Stimulated activated naive CD4-positive, alpha-beta T cell (primary cell): ENCODE measurements around the gene MPHOSPH10.
A peak's percentile ranks its signal among the peaks of the same experiment; 100 is the strongest.
"Not testable (repeated sequence)": the region's sequence is repeated elsewhere in the genome, so short reads cannot be mapped to it uniquely, and the experiment has no call there.

Experiments
- DNase-seq, 6 experiments: peaks; one replicate each; lab custom pipeline; 2025; lab: John Stamatoyannopoulos, UW

The MPHOSPH10 gene

DNA sequence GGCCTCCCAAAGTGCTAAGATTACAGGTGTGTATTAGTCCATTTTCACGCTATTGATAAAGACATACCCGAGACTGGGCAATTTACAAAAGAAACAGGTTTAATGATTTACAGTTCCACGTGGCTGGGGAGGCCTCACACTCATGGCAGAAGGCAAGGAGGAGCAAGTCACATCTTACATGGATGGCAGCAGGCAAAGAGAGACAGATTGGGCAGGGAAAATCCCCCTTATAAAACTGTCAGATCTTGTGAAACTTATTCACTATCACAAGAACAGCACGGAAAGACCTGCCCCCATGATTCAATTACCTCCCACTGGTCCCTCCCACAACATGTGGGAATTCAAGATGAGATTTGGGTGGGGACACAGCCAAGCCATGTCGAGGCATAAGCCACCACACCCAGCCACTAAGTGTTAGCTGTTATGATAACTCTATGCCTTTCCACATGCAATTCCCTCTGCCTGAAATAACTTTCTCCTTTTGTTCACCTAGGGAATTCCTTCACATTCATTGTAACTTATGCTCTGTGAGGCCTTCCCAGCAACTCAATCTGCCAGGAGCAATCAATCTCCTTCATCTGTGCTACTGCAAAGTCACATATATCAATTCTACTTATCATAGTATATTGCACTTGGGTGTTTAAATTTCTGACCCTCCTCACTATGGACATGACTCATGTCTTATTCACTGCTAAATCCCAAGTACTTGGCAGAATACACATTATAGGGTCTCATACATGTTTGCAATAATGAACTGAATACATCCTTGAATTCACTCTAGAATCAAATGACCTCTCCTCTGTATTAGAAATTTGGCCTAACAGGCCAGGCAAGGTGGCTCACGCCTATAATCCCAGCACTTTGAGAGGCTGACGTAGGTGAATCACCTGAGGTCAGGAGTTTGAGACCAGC is 7.8 kb upstream of the MPHOSPH10 start:
- DNase-seq, result no peak

DNA sequence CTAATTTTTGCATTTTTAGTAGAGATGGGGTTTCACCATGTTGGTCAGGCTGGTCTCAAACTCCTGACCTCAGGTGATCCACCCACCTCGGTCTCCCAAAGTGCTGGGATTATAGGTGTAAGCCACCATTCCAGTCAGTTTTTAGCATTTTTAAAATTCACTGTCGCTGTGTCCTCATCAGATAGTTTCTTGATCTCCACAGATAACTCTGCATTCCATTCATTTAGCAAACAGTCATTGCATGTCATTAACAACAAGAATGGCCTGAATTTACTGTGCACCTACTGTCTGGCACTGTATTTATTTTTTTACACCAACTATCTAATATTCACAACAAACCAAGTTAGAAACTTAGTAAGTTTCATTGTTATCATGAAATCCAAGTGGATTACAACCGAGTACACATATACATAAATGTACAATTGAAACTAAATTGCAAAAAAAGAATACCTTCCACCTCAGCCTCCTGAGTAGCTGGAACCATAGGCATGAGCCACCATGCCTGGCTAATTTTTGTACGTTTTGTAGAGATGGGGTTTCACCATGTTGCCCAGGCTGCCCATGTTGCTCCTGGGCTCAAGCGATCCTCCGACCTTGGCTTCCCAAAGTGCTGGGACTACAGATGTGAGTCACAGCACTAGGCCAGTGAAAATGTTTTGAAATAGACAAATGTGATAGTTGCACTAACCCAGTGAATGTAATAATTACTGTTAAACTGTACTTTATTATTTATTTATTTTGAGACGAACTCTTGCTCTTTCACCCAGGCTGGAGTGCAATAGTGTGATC is 4.7 kb upstream of the MPHOSPH10 start:
- no peak for DNase-seq

DNA sequence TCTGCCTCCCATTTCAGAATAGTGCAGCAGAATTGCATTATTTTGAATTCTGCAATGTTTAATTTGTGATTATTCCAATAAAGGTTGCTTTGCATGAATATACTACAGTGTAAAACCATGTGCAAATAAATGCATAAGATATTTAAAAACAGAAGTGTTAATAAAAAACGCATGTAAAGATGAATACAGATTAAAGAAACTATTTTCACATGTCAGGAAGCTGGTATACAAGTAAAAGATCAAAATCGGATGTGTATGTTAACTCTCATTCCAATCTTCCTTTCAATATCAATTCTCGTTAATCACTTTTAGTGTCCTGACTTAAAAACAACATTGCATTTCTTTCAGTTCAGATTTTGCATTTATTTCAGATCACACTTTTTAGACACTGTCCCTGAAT is 3.5 kb upstream of the MPHOSPH10 start:
- no peak for DNase-seq

DNA sequence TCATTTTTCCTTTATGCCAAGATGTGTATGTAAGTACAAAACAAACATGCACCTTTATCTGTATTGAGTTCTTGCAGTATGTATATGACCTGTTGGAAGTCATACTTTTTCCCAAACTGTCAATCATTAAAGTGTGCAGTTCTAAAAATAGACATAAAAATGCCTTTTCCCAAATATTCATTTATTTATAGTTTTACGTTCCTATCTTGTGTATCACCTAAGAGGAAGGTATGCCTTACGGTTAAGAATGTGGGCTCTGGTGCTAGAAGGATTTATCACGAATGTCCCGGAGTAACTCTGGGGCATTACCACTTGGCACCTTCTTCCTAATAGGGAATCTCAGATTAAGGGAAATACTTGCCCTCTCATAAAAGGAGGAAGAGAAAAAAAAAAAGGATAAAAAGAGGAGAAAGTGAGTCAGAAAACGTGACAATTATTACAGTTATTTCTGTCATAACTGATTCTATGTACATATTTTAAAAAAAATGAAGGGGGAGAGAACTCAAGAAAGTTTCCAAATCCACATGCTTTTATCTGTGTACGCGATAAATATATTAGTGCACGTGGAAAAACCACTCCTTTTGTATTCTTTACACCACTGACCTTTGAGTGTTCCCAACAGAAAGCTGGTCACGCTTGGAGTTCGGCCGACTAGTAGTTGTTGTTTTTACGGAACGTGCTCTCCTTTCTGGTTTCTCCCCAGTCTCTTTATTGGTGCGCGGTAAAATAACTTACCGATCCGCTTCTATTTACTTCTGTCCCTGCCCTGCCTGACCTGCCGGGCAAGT is 1.1 kb upstream of the MPHOSPH10 start:
- DNase-seq, result no peak

DNA sequence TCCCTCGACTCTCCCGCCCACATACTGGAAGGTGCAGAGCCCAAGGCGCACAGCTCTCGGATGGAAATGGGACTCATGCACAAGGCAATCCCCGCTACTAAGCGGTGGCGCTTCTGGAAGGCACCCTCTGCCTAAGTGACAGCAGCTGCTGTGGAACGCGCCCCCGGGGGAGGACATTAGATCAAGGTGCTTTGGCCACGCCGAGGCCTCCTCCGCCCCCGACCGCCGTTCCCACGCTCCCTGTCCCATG is 607 bp upstream of the MPHOSPH10 start:
- DNase-seq, result no peak

DNA sequence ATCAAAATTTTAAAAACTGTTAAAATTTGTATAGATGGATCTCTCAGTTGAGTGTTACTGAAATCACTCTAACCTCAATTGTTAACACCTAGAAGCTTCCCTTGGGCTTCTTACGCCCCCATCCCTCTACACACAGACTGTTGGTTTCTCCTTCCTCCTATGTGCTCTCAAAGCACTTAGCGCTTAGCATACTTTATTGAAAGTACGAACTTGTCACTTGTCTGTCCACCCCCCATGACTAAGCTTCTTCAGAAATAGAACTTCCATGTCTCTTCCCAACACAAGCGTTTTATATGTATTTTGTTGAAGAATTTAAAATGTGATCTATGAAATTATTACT is 441 bp downstream of the MPHOSPH10 start:
- DNase-seq, result no peak

DNA sequence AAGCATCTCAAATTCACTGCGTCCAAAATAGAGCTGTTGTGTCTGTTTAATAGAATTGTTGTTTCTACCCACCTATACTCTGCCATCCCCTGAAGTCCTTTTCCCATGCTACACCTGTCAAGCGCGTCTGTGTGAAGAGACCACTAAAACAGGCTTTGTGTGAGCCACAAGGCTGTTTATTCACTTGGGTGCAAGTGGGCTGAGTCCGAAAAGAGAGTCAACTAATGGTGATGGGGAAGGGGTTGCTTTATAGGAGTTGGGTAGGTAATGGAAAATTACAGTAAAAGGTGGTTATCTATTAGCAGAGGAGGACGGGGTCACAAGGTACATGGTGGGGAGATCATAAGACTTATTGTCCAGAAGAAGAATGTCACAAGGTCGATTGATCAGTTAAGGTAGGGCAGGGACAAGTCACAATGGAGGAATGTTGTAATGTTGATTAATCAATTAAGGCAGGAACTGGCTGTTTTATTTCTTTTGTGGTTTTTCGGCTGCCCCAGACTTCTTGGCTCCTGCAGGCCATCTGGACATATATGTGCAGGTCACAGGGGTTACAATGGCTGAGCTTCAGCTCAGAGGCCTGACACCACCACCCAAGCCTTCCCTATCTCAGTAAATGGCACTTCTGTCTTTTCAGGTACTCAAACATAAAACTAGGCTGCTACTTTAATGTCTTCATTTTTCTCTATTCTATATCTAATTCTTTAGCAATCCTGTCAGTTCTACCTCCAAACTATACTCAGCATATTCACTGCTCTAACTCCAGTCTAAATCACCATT is 1.1 kb downstream of the MPHOSPH10 start:
- not testable (repeated sequence) for DNase-seq

DNA sequence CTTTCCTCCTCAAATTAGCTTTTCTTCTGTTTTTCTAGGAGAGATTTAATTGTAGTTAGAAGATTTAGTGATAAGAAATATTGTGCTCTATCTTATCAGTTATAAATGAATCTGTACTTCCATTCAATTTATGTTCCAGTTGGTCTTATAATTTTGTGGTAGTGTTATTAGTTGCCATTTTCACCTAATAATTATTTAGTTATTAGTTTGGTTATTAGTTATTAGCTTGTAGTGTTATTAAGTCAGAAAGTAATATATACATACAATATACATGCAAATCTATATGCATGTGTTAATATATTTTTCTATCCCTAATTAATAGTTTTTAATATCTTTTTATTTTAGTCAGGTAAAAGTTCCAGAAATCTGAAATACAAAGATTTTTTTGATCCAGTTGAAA is 3.2 kb downstream of the MPHOSPH10 start:
- no peak for DNase-seq

DNA sequence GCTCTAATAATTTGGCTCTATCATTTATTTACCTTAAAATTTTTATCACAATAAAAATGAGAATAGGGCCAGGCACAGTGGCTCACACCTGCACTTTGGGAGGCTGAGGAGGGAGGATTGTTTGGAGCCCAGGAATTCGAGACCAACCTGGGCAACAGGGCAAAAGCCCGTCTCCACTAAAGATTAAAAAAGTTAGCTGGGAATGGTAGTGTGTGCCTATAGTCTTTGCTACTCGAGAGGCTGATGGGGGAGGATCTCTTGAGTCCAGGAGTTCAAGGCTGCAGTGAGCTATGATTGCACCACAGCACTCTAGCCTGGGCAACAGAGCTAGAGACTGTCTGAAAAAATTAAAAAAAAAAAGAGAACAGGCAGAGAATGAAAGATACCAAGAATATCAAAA is 5.7 kb downstream of the MPHOSPH10 start:
- no peak for DNase-seq

DNA sequence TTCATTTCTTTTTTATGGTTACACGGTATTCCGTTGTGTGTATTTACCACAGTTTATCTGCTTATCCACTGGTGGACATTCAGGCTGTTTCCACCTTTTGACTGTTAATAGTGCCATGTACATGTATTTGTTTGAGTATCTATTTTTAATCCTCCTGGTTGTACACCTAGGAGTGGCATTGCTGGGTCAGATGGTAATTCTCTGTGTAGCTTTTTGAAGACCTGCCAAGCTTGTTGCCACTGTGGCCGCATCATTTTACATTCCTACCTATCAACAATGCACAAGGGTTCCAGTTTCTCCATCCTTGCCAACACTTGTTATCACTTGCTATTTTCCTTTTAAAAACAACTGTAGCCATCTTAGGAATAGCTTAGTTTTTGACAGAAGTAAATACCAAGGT is 13.3 kb downstream of the MPHOSPH10 start:
- no peak for DNase-seq

DNA sequence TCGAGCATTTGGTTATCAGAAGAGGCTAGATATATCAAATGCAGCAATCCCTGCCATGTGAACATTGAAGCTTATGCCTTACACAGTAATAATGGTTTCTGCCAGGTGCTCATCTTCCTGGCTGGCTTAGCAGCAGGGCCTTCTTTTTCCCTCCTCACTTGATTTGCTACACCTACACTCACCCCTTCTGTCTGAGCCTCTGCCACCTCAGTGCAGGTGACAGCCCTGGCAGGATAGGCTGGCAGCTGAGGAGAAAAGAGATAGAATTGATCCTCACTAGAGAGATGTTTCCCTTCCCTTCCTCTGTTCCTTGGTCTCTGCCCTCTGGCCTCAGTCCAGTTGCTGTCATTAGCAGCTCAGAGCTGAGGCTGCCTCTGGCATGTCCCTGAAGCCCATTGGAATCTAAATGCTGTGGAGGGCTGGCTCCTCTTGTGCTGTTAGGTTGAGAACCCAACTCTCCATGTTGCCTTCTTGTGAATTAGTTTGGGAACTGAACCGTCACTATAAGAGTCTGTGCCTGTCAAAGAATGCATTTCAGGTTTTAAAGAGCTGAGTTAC is 18.2 kb downstream of the MPHOSPH10 start:
- DNase-seq, result no peak

DNA sequence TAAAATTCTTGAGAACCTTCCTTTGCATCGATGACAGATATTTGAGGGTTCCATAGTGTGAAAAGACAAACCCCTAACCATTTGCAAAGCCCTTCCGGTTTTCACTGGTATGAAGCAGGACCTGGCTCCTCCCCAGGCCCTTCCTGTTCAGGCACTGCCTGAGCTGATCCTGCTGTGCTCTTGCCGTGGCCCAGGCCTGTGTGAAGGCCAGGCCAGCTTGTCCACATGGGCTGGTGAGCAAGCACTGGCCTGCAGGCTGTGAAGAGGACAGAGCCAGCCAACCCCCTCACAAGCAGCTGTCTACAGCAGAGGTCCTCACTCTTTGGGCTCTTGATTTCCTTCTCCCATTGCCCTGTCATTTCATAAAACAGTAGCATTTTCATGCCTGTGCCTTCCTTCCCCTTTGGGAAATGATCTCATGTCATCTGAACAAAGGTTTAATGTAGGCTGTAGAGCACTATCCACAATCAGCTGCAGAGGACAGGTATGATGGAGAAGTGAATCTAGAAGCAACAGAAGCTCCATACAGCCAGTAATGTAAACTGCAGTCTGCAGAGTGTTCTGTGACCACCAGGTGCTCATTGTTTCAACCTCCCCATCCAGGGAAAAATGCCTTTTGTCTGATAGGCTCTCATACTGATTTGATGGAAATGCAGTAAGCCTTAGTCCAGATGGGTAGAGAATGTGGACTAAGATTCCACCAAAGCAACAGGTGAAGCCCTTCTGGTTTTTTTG is 19.8 kb downstream of the MPHOSPH10 start:
- DNase-seq, result no peak

DNA sequence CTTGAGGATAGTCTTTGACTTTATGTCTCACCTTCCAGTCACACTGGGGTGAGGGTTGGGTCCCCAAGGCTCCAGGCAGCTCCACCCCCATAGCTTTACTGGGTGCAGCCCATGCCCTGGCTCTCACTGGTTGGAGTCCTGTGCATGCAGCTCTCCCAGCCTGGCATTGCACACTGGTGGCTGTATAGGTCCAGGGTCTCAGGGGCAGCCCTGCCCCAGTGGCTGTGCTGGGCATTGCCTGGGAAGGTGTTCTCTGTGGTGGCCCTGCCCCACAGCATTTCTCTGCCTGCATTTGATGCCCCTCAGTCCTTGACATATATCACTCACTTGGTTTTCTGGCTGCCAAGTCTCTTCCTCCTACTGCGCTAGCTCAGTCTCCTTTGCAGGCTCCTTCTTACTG is 21.2 kb downstream of the MPHOSPH10 start:
- no peak for DNase-seq

DNA sequence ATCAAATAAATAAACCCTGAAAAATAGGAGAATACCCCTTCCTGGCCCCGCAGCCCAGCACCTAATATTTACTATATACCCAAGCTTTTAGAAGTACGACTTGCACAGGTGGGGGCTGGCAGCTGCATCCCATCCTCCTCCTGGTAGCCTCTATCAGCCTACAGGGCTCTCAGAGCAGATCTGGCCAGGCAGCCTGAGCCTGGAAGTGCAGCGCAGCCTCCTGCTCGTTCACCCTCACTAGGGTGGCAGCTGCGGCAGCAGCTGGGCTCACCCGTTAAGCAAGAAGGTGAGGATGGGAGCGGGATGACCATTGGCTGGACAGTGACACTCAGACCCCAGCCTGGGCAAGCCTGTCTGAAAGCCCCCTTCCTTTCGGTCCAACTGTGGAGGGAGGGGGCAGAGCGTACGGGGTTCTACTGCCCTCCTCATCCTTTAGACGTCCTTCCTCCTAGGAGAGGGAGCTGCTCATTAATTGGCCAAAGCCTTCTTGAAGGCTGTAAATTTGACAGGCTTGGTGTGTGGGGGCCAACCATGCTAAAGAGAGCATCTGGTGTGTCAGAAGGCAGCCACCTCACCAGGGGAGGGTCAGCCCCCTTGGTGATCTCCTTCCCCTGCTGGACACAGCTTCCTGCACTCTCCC is 23.3 kb downstream of the MPHOSPH10 start:
- DNase-seq, result no peak

DNA sequence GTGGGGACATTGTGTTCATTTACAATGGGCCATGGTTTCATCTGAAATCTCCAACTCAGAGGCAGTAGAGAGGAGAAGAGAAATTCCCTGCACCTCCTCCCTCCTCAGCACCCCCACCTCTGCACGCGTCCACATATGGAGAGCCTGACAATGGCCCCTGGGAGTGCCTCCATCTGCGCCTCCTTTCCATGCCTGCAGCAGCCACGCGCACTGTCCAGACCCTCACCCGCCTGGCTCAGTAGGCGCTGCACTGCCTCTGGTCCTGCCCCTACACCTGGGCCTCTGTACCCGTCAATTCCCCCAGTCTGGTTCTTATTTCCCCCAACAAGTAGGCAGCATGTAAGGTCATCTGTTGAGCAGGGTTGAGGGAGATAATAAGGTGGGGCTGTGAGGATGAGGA is 23.8 kb downstream of the MPHOSPH10 start:
- no peak for DNase-seq

DNA sequence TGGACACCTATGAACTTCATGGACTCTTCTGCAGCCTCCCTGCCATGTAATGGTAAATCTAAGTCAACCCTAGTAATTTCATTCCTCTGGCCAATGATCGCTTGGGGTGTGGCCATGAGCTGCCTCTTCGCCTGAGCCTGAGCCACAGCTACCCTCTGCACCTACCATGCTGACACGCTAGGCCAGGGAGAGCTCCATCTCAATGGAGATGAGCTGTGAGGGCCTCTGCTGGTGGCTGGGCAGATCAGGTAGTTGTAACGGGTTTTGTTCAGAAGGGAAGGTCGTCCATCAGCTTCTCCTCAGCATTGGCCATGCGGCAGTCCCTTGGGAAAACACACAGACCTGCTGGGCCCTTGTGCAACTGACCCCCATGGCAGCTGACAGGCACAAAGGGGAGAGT is 24.4 kb downstream of the MPHOSPH10 start:
- no peak for DNase-seq

DNA sequence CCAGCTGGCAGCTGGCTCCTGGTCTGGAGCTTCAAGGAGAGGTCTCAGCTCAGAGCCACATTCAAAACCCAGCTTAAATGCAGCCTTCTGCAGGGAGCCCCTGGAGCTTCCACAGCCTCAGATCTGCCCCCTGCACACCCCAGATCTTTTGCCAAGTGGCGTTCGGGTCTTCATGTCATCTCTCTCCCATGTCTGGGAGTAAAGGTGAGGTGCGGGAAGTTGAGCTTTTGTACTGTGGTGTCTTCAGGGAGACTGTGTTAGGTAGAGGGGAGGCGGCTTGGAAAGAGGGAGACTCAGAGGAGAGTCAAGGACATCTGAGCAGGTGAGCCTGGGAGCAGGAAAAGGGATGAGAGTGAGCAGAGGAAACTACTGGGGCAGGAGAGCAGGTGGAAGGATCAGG is 25.4 kb downstream of the MPHOSPH10 start:
- no peak for DNase-seq

DNA sequence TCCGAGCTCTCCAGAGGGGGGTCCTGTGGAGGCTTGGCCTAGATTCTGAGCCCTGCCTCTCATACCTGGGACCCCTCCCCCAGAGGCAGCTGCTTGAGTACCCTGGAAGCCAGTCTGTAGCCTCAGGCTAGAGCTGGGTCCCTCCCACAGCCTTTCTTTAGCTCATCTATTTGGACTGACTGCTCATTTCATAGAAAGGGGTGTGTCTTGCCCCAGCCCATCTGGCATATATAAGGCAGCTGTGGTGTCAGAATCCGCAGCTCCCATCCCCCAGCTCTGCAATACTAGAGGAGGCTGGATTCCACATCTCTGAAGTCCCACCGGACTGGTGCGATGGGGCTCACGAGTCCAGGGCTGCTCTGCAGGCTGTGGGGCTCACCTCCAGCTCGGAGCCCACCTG is 26.1 kb downstream of the MPHOSPH10 start:
- no peak for DNase-seq

DNA sequence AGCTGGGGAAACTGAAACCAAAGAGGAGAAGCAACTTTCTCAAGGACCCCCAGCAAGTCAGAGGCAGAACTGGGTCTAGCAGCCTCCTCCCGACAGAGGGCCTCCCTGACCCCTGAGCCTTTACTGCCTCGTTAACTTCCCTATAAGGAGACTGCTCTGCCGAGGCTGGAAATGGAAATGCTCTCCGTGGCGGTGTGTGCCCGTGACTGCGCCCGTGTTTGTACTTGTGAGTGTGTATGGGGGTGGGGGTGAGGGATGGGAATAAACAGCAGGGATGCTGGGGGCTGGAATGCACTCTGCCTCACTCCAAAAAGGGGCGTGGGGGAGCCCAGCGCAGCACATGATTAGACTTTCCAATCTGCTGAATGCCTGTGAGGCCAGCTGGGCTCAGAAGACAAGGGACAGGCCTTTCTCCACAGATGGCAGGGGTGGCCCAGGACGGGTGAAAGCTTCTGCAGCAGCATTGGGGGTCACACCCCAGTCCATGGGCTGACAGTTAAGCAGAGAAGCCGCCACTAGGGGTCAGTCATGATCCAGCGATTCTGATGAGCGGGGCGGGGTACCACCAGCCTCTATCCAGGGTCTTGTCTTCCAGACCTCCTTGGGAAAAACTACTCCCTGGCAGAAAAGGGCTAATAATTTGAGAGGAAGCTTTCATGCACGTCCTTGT is 26.8 kb downstream of the MPHOSPH10 start:
- DNase-seq, result peak in 5 of 6 experiments; percentile 26 to 50 (median 41)

DNA sequence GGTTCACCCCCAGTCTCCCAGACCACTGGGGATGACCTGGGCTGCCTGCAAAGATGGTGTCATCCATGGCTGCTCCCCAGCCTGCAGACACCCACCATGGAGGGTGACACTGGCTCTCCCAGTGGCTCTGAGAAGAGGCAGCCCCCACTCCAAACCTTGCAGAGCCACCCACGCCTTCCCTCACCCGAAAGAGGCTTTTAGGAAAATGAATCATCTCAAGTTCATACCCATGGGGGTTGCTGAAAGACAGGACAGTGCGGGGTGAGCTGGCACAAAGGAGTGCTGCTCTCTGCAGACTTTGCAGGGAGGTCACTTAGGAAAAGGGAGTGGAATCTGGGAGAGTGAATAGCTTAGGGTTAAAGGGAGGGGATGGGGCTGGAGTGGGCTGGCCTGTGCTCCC is 36.4 kb downstream of the MPHOSPH10 start:
- no peak for DNase-seq
